K562 (cell line): ENCODE data around the gene VWA1. TPM values are rescaled to one million over a fixed set of nuclear protein-coding genes. Genes with fewer than 3 reads are reported as not detected.
A peak's percentile ranks its signal among the peaks of the same experiment; 100 is the strongest.

Source experiments
- BCOR ChIP-seq: fragments of 450-650 bp; IDR thresholded peaks from 2 replicates; pipeline ENCODE4 v1.6.1; 2016
- RBFOX2 ChIP-seq: fragments of 200-400 bp; formaldehyde crosslinking; IDR thresholded peaks from 2 replicates; pipeline ENCODE4 v1.6.1; 2017; ENCODE audit warnings: low read depth, mild to moderate bottlenecking, low read length, moderate library complexity
- RBM14 ChIP-seq: fragments of 200-400 bp; formaldehyde crosslinking; IDR thresholded peaks from 2 replicates; pipeline ENCODE4 v1.6.1; 2018; ENCODE audit warnings: low read depth, mild to moderate bottlenecking, low read length, moderate library complexity, borderline replicate concordance; ENCODE audit not compliant: insufficient read depth
- RBM15 ChIP-seq: fragments of 200-400 bp; formaldehyde crosslinking; IDR thresholded peaks from 2 replicates; pipeline ENCODE4 v1.6.1; 2018; ENCODE audit warnings: mild to moderate bottlenecking, low read length, moderate library complexity; ENCODE audit not compliant: insufficient read depth
- RUNX1 ChIP-seq: sonication (generic); IDR thresholded peaks from 2 replicates; pipeline ENCODE4 v1.6.1; 2016; ENCODE audit warnings: antibody characterized with exemption, low read depth
- SP1 ChIP-seq: sonication (generic); formaldehyde crosslinking; IDR thresholded peaks from 2 replicates; pipeline ENCODE4 v1.8.1; 2022; ENCODE audit warnings: mild to moderate bottlenecking, missing genetic modification reagents
- polyA plus RNA-seq, 8 experiments: library from polyadenylated mRNA; depleted of rRNA in 4 of 8; stranded (reverse) in 5 of 8; unstranded in 3 of 8; fragments of >200 nt; fragmentation: Nextera tagmentation in 2 of 8; fragmentation: Illumina TruSeq in 1 of 8; extraction: Ambion mirVana in 2 of 8; extraction: Trizol in 1 of 8; gene quantifications; 2 replicates each; pipeline versions ENCODE4 v1.2.1 to v1.2.3, GENCODE V29; 2011 to 2014; ENCODE audit warnings: inconsistent platforms in 1 of 8, missing spikeins in 1 of 8
- total RNA-seq, 7 experiments: library from RNA; depleted of rRNA in 6 of 7; stranded (reverse); fragments of >200 nt in 6 of 7; fragmentation: Illumina TruSeq in 2 of 7; extraction: Trizol in 2 of 7; gene quantifications; 2 replicates each; pipeline versions ENCODE4 v1.2.1 to v1.2.3, GENCODE V29; 2011 to 2021; ENCODE audit warnings: low replicate concordance in 1 of 7
- TF ChIP-seq, protein P1 (sequence below): fragments of 250-450 bp; sonication (Bioruptor Pico); IDR thresholded peaks from 2 replicates; pipeline ENCODE4 v1.4.0; 2020; ENCODE audit warnings: borderline replicate concordance
- TF ChIP-seq, protein P2 (sequence below): IDR thresholded peaks from 3 replicates; pipeline ENCODE4 v1.6.1; 2011; ENCODE audit warnings: borderline replicate concordance, mild to moderate bottlenecking; ENCODE audit not compliant: insufficient read length, insufficient read depth
- TF ChIP-seq, protein P3 (sequence below): fragments of 450-650 bp; formaldehyde crosslinking; IDR thresholded peaks from 2 replicates; pipeline ENCODE4 v1.4.0; 2020; ENCODE audit warnings: mild to moderate bottlenecking, mixed read lengths
- TF ChIP-seq, protein P4 (sequence below): fragments of 450-650 bp; IDR thresholded peaks from 2 replicates; pipeline ENCODE4 v1.6.1; 2016; ENCODE audit warnings: antibody characterized with exemption
- TF ChIP-seq, protein P5 (sequence below): sonication (generic); formaldehyde crosslinking; IDR thresholded peaks from 2 replicates; pipeline ENCODE4 v1.8.0; 2023; ENCODE audit warnings: missing genetic modification reagents, mild to moderate bottlenecking, borderline replicate concordance
- TF ChIP-seq, protein P6 (sequence below): fragments of 200-400 bp; formaldehyde crosslinking; IDR thresholded peaks from 2 replicates; pipeline ENCODE4 v1.6.1; 2017; ENCODE audit warnings: mild to moderate bottlenecking, low read depth, low read length, moderate library complexity

Gene VWA1
- total and polyA plus RNA-seq, 9 of the 15 experiments (the other 6 are each of a cell fraction or from before 2014, with no cell fraction given), result 0.01 to 6.4 (median 0.85) TPM

DNA sequence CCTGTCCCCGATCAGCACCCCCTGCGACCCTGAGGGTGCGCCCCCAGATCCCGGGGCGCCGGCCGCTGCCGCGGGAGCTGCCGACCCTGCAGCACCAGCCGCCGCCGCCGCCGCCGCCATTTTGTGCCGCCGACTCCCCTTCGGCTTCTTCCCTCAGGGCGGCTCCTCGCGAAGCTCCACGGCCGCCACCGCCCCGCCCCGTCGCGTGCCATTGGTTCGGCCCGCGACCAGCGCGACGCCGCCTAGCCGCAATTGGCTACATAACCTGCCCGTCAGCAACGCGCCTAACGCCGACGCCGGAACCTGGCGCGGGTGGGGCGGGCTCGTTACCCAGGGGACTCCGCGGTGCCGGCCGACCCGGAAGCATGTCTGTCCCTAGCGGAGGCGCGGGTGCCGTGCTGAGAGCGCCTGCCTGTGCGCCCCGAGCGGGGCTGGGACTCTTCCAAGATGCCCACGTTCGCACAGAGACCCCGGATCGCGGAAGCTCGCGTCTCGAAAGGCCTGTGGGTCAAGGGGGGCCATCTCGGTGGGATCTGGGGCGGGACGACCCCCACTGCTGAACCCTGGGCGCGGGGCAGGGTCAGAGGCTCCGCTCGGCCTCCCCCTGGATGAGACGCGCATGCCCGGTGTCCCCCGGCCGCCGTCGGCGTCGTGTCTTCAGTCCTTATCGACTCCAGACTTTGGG is 36.2 kb upstream of the VWA1 start, which contains the start of gene CCNL2 (continued):
- TF ChIP-seq, protein P1, sequence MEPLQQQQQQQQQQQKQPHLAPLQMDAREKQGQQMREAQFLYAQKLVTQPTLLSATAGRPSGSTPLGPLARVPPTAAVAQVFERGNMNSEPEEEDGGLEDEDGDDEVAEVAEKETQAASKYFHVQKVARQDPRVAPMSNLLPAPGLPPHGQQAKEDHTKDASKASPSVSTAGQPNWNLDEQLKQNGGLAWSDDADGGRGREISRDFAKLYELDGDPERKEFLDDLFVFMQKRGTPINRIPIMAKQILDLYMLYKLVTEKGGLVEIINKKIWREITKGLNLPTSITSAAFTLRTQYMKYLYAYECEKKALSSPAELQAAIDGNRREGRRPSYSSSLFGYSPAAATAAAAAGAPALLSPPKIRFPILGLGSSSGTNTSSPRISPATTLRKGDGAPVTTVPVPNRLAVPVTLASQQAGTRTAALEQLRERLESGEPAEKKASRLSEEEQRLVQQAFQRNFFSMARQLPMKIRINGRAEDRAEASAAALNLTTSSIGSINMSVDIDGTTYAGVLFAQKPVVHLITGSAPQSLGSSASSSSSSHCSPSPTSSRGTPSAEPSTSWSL (CRISPR knock-in tag), result peak; percentile 88; the same call in 1 of the 2 replicates
- TF ChIP-seq, protein P2, sequence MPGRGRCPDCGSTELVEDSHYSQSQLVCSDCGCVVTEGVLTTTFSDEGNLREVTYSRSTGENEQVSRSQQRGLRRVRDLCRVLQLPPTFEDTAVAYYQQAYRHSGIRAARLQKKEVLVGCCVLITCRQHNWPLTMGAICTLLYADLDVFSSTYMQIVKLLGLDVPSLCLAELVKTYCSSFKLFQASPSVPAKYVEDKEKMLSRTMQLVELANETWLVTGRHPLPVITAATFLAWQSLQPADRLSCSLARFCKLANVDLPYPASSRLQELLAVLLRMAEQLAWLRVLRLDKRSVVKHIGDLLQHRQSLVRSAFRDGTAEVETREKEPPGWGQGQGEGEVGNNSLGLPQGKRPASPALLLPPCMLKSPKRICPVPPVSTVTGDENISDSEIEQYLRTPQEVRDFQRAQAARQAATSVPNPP, result no peak
- TF ChIP-seq RBM14 (peak; percentile 74; the same call in 1 of the 2 replicates), RUNX1 (no peak), SP1 (CRISPR knock-in tag) (peak; percentile 99), RBFOX2 (peak; percentile 98), BCOR (no peak), RBM15 (no peak)
- TF ChIP-seq, protein P3, sequence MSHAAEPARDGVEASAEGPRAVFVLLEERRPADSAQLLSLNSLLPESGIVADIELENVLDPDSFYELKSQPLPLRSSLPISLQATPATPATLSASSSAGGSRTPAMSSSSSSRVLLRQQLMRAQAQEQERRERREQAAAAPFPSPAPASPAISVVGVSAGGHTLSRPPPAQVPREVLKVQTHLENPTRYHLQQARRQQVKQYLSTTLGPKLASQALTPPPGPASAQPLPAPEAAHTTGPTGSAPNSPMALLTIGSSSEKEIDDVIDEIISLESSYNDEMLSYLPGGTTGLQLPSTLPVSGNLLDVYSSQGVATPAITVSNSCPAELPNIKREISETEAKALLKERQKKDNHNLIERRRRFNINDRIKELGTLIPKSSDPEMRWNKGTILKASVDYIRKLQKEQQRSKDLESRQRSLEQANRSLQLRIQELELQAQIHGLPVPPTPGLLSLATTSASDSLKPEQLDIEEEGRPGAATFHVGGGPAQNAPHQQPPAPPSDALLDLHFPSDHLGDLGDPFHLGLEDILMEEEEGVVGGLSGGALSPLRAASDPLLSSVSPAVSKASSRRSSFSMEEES (CRISPR knock-in tag), result no peak; the same call in 1 of the 2 replicates
- TF ChIP-seq, protein P4, sequence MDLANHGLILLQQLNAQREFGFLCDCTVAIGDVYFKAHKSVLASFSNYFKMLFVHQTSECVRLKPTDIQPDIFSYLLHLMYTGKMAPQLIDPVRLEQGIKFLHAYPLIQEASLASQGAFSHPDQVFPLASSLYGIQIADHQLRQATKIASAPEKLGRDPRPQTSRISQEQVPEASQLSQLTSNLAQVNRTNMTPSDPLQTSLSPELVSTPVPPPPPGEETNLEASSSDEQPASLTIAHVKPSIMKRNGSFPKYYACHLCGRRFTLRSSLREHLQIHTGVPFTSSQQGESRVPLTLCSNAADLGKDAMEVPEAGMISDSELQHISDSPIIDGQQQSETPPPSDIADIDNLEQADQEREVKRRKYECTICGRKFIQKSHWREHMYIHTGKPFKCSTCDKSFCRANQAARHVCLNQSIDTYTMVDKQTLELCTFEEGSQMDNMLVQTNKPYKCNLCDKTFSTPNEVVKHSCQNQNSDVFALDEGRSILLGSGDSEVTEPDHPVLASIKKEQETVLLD, result peak; percentile 72; the same call in 1 of the 2 replicates
- TF ChIP-seq, protein P5, sequence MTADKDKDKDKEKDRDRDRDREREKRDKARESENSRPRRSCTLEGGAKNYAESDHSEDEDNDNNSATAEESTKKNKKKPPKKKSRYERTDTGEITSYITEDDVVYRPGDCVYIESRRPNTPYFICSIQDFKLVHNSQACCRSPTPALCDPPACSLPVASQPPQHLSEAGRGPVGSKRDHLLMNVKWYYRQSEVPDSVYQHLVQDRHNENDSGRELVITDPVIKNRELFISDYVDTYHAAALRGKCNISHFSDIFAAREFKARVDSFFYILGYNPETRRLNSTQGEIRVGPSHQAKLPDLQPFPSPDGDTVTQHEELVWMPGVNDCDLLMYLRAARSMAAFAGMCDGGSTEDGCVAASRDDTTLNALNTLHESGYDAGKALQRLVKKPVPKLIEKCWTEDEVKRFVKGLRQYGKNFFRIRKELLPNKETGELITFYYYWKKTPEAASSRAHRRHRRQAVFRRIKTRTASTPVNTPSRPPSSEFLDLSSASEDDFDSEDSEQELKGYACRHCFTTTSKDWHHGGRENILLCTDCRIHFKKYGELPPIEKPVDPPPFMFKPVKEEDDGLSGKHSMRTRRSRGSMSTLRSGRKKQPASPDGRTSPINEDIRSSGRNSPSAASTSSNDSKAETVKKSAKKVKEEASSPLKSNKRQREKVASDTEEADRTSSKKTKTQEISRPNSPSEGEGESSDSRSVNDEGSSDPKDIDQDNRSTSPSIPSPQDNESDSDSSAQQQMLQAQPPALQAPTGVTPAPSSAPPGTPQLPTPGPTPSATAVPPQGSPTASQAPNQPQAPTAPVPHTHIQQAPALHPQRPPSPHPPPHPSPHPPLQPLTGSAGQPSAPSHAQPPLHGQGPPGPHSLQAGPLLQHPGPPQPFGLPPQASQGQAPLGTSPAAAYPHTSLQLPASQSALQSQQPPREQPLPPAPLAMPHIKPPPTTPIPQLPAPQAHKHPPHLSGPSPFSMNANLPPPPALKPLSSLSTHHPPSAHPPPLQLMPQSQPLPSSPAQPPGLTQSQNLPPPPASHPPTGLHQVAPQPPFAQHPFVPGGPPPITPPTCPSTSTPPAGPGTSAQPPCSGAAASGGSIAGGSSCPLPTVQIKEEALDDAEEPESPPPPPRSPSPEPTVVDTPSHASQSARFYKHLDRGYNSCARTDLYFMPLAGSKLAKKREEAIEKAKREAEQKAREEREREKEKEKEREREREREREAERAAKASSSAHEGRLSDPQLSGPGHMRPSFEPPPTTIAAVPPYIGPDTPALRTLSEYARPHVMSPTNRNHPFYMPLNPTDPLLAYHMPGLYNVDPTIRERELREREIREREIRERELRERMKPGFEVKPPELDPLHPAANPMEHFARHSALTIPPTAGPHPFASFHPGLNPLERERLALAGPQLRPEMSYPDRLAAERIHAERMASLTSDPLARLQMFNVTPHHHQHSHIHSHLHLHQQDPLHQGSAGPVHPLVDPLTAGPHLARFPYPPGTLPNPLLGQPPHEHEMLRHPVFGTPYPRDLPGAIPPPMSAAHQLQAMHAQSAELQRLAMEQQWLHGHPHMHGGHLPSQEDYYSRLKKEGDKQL (CRISPR knock-in tag), result no peak
- TF ChIP-seq, protein P6, sequence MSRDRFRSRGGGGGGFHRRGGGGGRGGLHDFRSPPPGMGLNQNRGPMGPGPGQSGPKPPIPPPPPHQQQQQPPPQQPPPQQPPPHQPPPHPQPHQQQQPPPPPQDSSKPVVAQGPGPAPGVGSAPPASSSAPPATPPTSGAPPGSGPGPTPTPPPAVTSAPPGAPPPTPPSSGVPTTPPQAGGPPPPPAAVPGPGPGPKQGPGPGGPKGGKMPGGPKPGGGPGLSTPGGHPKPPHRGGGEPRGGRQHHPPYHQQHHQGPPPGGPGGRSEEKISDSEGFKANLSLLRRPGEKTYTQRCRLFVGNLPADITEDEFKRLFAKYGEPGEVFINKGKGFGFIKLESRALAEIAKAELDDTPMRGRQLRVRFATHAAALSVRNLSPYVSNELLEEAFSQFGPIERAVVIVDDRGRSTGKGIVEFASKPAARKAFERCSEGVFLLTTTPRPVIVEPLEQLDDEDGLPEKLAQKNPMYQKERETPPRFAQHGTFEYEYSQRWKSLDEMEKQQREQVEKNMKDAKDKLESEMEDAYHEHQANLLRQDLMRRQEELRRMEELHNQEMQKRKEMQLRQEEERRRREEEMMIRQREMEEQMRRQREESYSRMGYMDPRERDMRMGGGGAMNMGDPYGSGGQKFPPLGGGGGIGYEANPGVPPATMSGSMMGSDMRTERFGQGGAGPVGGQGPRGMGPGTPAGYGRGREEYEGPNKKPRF, result no peak
